WTC11 (cell line): Measurements from ENCODE around the gene RETREG2. TPM values are rescaled to one million over a fixed set of nuclear protein-coding genes. Genes with fewer than 3 reads are reported as not detected.

Experiments
- ATAC-seq: fragments of 200-7000 bp; cut with Tn5 transposase; 2 replicates; pipeline ENCODE4 v1.10.0; 2021; ENCODE audit warnings: mild to moderate bottlenecking, moderate library complexity
- CTCF ChIA-PET: fragments of 300-600 bp; sonication (Branson Sonifier 250); formaldehyde crosslinking; loops from one replicate; lab custom pipeline; 2021; ENCODE audit warnings: antibody characterized with exemption; lab: Charles Lee
- POLR2A ChIA-PET: fragments of 350-600 bp; sonication (Branson Sonifier 250); formaldehyde crosslinking; loops from one replicate; lab custom pipeline; 2021; ENCODE audit warnings: antibody characterized with exemption; lab: Charles Lee
- DNase-seq: peaks from one replicate; pipeline ENCODE4 v3.0.0; 2021; ENCODE audit warnings: low spot score
- H3K27ac Mint-ChIP-seq: 2 replicates; pipeline ENCODE4 v1.8.0; 2021; ENCODE audit warnings: mixed read lengths
- H3K27me3 Mint-ChIP-seq: 2 replicates; pipeline ENCODE4 v1.8.0; 2021; ENCODE audit warnings: low read depth, mild to moderate bottlenecking, moderate library complexity, mixed read lengths
- H3K36me3 Mint-ChIP-seq: 2 replicates; pipeline ENCODE4 v1.8.0; 2021; ENCODE audit warnings: mixed read lengths
- H3K4me1 Mint-ChIP-seq: 2 replicates; pipeline ENCODE4 v1.8.0; 2022; ENCODE audit warnings: mixed read lengths
- H3K4me3 Mint-ChIP-seq: 2 replicates; pipeline ENCODE4 v1.8.0; 2021; ENCODE audit warnings: mild to moderate bottlenecking, moderate library complexity, mixed read lengths
- H3K9me3 Mint-ChIP-seq: 2 replicates; pipeline ENCODE4 v1.8.0; 2021; ENCODE audit warnings: mixed read lengths
- ARID4B ChIP-seq: sonication (generic); formaldehyde crosslinking; IDR thresholded peaks from 2 replicates; pipeline ENCODE4 v1.8.0; 2023; ENCODE audit warnings: missing genetic modification reagents, mild to moderate bottlenecking, borderline replicate concordance
- E2F4 ChIP-seq: sonication (generic); formaldehyde crosslinking; IDR thresholded peaks from 2 replicates; pipeline ENCODE4 v1.8.1; 2022; ENCODE audit warnings: low read depth, mild to moderate bottlenecking, moderate library complexity, missing genetic modification reagents, borderline replicate concordance
- EMX1 ChIP-seq: fragments of 250-450 bp; sonication (Bioruptor Pico); IDR thresholded peaks from 2 replicates; pipeline ENCODE4 v1.8.0; 2021; ENCODE audit warnings: mild to moderate bottlenecking
- FOXP1 ChIP-seq: sonication (generic); formaldehyde crosslinking; IDR thresholded peaks from 2 replicates; pipeline ENCODE4 v1.8.0; 2022; ENCODE audit warnings: missing genetic modification reagents, mild to moderate bottlenecking, moderate library complexity, borderline replicate concordance
- GABPB1 ChIP-seq: sonication (generic); formaldehyde crosslinking; IDR thresholded peaks from 2 replicates; pipeline ENCODE4 v1.8.1; 2023; ENCODE audit warnings: mild to moderate bottlenecking, missing genetic modification reagents
- GRHL2 ChIP-seq: fragments of 250-450 bp; sonication (Bioruptor Pico); IDR thresholded peaks from 2 replicates; pipeline ENCODE4 v1.8.0; 2022; ENCODE audit warnings: mild to moderate bottlenecking, moderate library complexity; ENCODE audit not compliant: insufficient replicate concordance, severe bottlenecking
- JAZF1 ChIP-seq: fragments of 250-450 bp; sonication (Bioruptor Pico); IDR thresholded peaks from 2 replicates; pipeline ENCODE4 v1.9.0; 2021; ENCODE audit warnings: moderate library complexity, mild to moderate bottlenecking, inconsistent platforms
- NR2C2 ChIP-seq: sonication (generic); formaldehyde crosslinking; IDR thresholded peaks from 2 replicates; pipeline ENCODE4 v1.8.0; 2022; ENCODE audit warnings: mild to moderate bottlenecking, missing genetic modification reagents
- PRRX2 ChIP-seq: fragments of 250-450 bp; sonication (Bioruptor Pico); IDR thresholded peaks from 2 replicates; pipeline ENCODE4 v1.8.0; 2021; ENCODE audit warnings: mild to moderate bottlenecking
- RORB ChIP-seq: fragments of 250-450 bp; sonication (Bioruptor Pico); IDR thresholded peaks from 2 replicates; pipeline ENCODE4 v1.9.0; 2021; ENCODE audit warnings: mild to moderate bottlenecking
- SMAD4 ChIP-seq: sonication (generic); formaldehyde crosslinking; IDR thresholded peaks from 2 replicates; pipeline ENCODE4 v1.8.0; 2022; ENCODE audit warnings: mild to moderate bottlenecking, missing genetic modification reagents
- SP1 ChIP-seq: sonication (generic); formaldehyde crosslinking; conservative IDR thresholded peaks from 2 replicates; pipeline ENCODE4 v1.8.1; 2022; ENCODE audit warnings: missing genetic modification reagents
- TEAD4 ChIP-seq: sonication (generic); formaldehyde crosslinking; IDR thresholded peaks from 2 replicates; pipeline ENCODE4 v1.8.0; 2022; ENCODE audit warnings: mild to moderate bottlenecking, missing genetic modification reagents
- ZNF121 ChIP-seq: sonication (generic); formaldehyde crosslinking; IDR thresholded peaks from 2 replicates; pipeline ENCODE4 v1.8.0; 2023; ENCODE audit warnings: missing genetic modification reagents
- ZNF263 ChIP-seq: sonication (generic); formaldehyde crosslinking; IDR thresholded peaks from 2 replicates; pipeline ENCODE4 v1.8.1; 2022; ENCODE audit warnings: low read depth, mild to moderate bottlenecking, moderate library complexity, missing genetic modification reagents
- ZNF532 ChIP-seq: fragments of 250-450 bp; sonication (Bioruptor Pico); IDR thresholded peaks from 2 replicates; pipeline ENCODE4 v1.9.0; 2021; ENCODE audit warnings: mild to moderate bottlenecking, borderline replicate concordance
- total RNA-seq: library from RNA; stranded (reverse); gene quantifications from 3 replicates; pipeline ENCODE4 v1.2.3, GENCODE V29; 2021
- TF ChIP-seq, protein P1 (sequence below): sonication (generic); formaldehyde crosslinking; IDR thresholded peaks from 2 replicates; pipeline ENCODE4 v1.8.1; 2023; ENCODE audit warnings: mild to moderate bottlenecking, missing genetic modification reagents

The RETREG2 gene
- total RNA-seq, 1 experiment from 2014 or later = 60.2 TPM

- no peak for TF ChIP-seq GABPB1
Measured at GRCh38 chr2:219142329-219142728, 35.7 kb upstream of the RETREG2 start (continued).

DNA sequence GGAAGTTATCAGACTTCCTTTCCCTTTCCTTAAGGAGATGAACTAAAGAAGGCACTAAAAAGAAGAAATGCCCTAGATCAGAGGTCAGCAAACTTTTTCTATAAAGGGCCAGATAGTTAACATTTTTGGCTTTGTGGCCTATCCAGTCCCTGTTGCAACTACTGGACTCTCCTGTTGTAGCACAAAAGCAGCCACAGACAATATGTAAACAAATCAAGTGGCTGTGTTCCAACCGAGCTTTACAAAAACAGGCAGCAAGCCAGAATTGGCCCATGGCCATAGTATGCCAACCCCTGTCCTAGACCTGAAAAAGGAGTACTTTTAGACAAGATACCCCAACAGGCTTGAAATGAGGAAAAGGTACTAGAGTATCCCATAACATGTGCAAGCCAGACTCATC lies 28.4 kb upstream of the RETREG2 start:
- no peak for ATAC-seq

More for the DNA sequence above, 28.4 kb upstream of the RETREG2 start:
- Mint-ChIP-seq H3K27me3 (no peaks in the 10 kb centered on the region), H3K36me3 (peaks cover 7% of the 10 kb centered on the region), H3K4me1 (no peaks in the 10 kb centered on the region), H3K9me3 (no peaks in the 10 kb centered on the region), H3K4me3 (no peak overlapping the region), H3K27ac (no peak overlapping the region)
- ChIA-PET POLR2A (no interaction called here), CTCF (interaction anchor here (0.7 to 3.1 kb wide), 4 partner anchors 45 to 145 kb away, joined by 3 to 15 read pairs (median 3); no protein-coding TSS in a partner anchor)
- no peak for TF ChIP-seq RORB
- TF ChIP-seq ZNF121 (CRISPR knock-in tag) = no peak
- no peak for TF ChIP-seq SMAD4 (CRISPR knock-in tag)
- TF ChIP-seq FOXP1 = no peak
- TF ChIP-seq GRHL2 (CRISPR knock-in tag) = no peak
- TF ChIP-seq EMX1 (CRISPR knock-in tag) = no peak
- no peak for TF ChIP-seq ZNF532 (CRISPR knock-in tag)
- TF ChIP-seq NR2C2 (CRISPR knock-in tag) = no peak
- TF ChIP-seq ZNF263 (CRISPR knock-in tag) = no peak
- no peak for TF ChIP-seq ARID4B (CRISPR knock-in tag)
- TF ChIP-seq JAZF1 (CRISPR knock-in tag) = no peak
- TF ChIP-seq E2F4 (CRISPR knock-in tag) = no peak
- no peak for TF ChIP-seq PRRX2
- TF ChIP-seq SP1 = no peak
- TF ChIP-seq TEAD4 (CRISPR knock-in tag) = no peak
- TF ChIP-seq, protein P1, sequence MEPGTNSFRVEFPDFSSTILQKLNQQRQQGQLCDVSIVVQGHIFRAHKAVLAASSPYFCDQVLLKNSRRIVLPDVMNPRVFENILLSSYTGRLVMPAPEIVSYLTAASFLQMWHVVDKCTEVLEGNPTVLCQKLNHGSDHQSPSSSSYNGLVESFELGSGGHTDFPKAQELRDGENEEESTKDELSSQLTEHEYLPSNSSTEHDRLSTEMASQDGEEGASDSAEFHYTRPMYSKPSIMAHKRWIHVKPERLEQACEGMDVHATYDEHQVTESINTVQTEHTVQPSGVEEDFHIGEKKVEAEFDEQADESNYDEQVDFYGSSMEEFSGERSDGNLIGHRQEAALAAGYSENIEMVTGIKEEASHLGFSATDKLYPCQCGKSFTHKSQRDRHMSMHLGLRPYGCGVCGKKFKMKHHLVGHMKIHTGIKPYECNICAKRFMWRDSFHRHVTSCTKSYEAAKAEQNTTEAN (CRISPR knock-in tag) = no peak
- no peak for DNase-seq
